Measurements from ENCODE around the gene PTTG1IP2. TPM values are rescaled to one million over a fixed set of nuclear protein-coding genes. Genes with fewer than 3 reads are reported as not detected.
"Not testable (repeated sequence)": the region's sequence is repeated elsewhere in the genome, so short reads cannot be mapped to it uniquely, and the experiment has no call there.

The PTTG1IP2 gene
- total RNA-seq, 1 experiment from 2014 or later: not detected

DNA sequence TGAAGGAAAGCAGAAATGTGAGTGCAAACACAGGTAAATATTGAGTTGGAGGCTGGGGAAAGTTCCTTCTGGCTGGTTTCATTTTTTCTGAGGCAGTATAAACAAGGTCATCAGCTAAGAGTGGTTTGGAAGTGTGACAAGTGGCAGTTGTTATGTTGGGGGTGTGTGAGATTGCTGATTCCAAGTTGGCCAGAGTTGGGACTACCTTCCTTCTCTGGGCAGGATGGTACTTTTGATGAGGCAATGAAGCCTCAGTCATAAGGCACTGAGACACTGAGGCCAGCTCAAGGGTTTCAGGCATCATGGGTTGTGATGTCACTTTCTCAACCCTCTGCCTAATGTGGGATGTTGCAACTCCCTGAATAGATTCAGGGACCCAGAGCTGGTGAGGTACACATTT is 8.2 kb upstream of the PTTG1IP2 start:
- ATAC-seq: no peak

DNA sequence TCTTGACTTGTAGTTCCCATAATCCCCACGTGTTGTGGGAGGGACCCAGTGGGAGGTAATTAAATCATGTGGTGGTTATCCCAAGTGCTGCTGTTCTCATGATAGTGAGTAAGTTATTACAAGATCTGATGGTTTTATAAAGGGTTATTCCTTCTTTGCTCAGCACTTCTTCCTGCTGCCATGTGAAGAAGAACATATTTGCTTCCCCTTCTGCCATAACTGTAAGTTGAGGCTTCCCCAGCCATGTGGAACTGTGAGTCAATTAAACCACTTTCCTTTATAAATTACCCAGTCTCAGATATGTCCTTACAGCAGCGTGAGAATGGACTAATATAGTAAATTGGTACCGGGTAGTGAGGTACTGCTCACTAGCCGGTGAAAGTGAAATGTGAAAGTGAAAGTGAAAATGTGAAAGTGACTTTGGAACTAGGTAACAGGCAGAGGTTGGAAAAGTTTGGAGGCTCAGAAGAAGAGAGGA is 6.2 kb upstream of the PTTG1IP2 start:
- H2AFZ ChIP-seq (ENCODE audit: low read depth, low read length, poor library complexity, severe bottlenecking); ATAC-seq; H3K9me2 ChIP-seq (ENCODE audit: insufficient read depth); H3K4me3 ChIP-seq (replicated peaks in 1 of 2; ENCODE audit: low read depth in 1 of 2, low read length in 2 of 2); POLR2A ChIA-PET; H4K20me1 ChIP-seq (ENCODE audit: insufficient read depth); CTCF ChIA-PET; BruUV-seq (replicated peaks); H3K9me3 ChIP-seq (ENCODE audit: control insufficient read depth in 1 of 2, insufficient read depth in 1 of 2, low read depth in 1 of 2, low read length in 2 of 2); H3K27me3 ChIP-seq (ENCODE audit: insufficient read depth, low read length); H3K27ac ChIP-seq (ENCODE audit: low read depth, low read length); H3K9ac ChIP-seq (ENCODE audit: low read length); DNase-seq (ENCODE audit: low read depth, low spot score); H3K36me3 ChIP-seq (ENCODE audit: control insufficient read depth in 1 of 2, insufficient read depth in 2 of 2, low read length in 2 of 2); H3K4me2 ChIP-seq (ENCODE audit: low read length); H3K4me1 ChIP-seq (ENCODE audit: control insufficient read depth in 1 of 2, insufficient read depth in 2 of 2, low read length in 2 of 2); H3K79me2 ChIP-seq (ENCODE audit: insufficient read depth, low read length); intact Hi-C loops (cut with micrococcal nuclease); RAD21 ChIA-PET (ENCODE audit: low non-redundant PET in 1 of 2, low total read pairs in 2 of 2, uncharacterized antibody in 2 of 2, unreplicated experiment in 2 of 2): not testable (repeated sequence)

More for the DNA sequence above, 8.2 kb upstream of the PTTG1IP2 start:
- no peak for DNase-seq (ENCODE audit: low read depth, low spot score)
- Histone ChIP-seq H3K4me3 (replicated peaks in 1 of 2; ENCODE audit: low read depth in 1 of 2, low read length in 2 of 2) (no peak overlapping the region), H3K79me2 (ENCODE audit: insufficient read depth, low read length) (no peaks in the 10 kb centered on the region), H4K20me1 (ENCODE audit: insufficient read depth) (no peaks in the 10 kb centered on the region), H3K9me2 (ENCODE audit: insufficient read depth) (no peaks in the 10 kb centered on the region), H3K27me3 (ENCODE audit: insufficient read depth, low read length) (no peaks in the 10 kb centered on the region), H3K9ac (ENCODE audit: low read length) (no peak overlapping the region), H3K36me3 (ENCODE audit: control insufficient read depth in 1 of 2, insufficient read depth in 2 of 2, low read length in 2 of 2) (no peaks in the 10 kb centered on the region), H3K9me3 (ENCODE audit: control insufficient read depth in 1 of 2, insufficient read depth in 1 of 2, low read depth in 1 of 2, low read length in 2 of 2) (no peaks in the 10 kb centered on the region), H3K27ac (ENCODE audit: low read depth, low read length) (no peak overlapping the region), H2AFZ (ENCODE audit: low read depth, low read length, poor library complexity, severe bottlenecking) (no peak overlapping the region), H3K4me1 (ENCODE audit: control insufficient read depth in 1 of 2, insufficient read depth in 2 of 2, low read length in 2 of 2) (no peaks in the 10 kb centered on the region), H3K4me2 (ENCODE audit: low read length) (no peak overlapping the region)
- no TSS peak for BruUV-seq (replicated peaks)
- ChIA-PET POLR2A (no interaction called here), RAD21 (ENCODE audit: low non-redundant PET in 1 of 2, low total read pairs in 2 of 2, uncharacterized antibody in 2 of 2, unreplicated experiment in 2 of 2) (no interaction called here), CTCF (no interaction called here)
- intact Hi-C loops (cut with micrococcal nuclease): no loop called here
- no peak for TF ChIP-seq TCF7L2 (IDR thresholded peaks at IDR 0.05; ENCODE audit: borderline replicate concordance, extremely low read depth, insufficient read depth, insufficient read length)
- no peak for TF ChIP-seq YY1 (IDR thresholded peaks at IDR 0.05; ENCODE audit: extremely low read depth, insufficient replicate concordance, low read depth, low read length)
- TF ChIP-seq ZNF274 (IDR thresholded peaks at IDR 0.05; ENCODE audit: low read depth, low read length): no peak
- no peak for TF ChIP-seq CBX3 (IDR thresholded peaks at IDR 0.05; ENCODE audit: low read depth)
- TF ChIP-seq, protein P1, sequence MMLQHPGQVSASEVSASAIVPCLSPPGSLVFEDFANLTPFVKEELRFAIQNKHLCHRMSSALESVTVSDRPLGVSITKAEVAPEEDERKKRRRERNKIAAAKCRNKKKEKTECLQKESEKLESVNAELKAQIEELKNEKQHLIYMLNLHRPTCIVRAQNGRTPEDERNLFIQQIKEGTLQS (IDR thresholded peaks at IDR 0.05): no peak
- no peak for TF ChIP-seq ELF1 (IDR thresholded peaks at IDR 0.05; ENCODE audit: borderline replicate concordance, low read depth)

Measured in HCT116 (cell line).